Activated CD4-positive, alpha-beta T cell treated with anti-CD3 and anti-CD28 coated beads, Interleukin-2, amount 10 ng/mL, durations not matched to agents 7 days and 5 days (primary cell): ENCODE data around the gene HOMER2. TPM values are rescaled to one million over a fixed set of nuclear protein-coding genes. Genes with fewer than 3 reads are reported as not detected.
"Not testable (repeated sequence)": the region's sequence is repeated elsewhere in the genome, so short reads cannot be mapped to it uniquely, and the experiment has no call there.

Experiments used
- CTCF ChIA-PET: fragments of 350-600 bp; sonication (Branson Sonifier 250); formaldehyde crosslinking; loops from one replicate; lab custom pipeline; 2021; ENCODE audit warnings: antibody characterized with exemption; lab: Charles Lee
- POLR2A ChIA-PET: fragments of 350-600 bp; sonication (Branson Sonifier 250); formaldehyde crosslinking; loops from one replicate; lab custom pipeline; 2021; ENCODE audit warnings: antibody characterized with exemption; lab: Charles Lee
- DNase-seq: peaks from one replicate; pipeline ENCODE4 v3.0.0-alpha.2; 2020
- H3K27ac Mint-ChIP-seq: one replicate; pipeline ENCODE4 v1.8.0; 2021; ENCODE audit warnings: mild to moderate bottlenecking, moderate library complexity, mixed read lengths
- H3K27me3 Mint-ChIP-seq: one replicate; pipeline ENCODE4 v1.8.0; 2021; ENCODE audit warnings: mixed read lengths
- H3K36me3 Mint-ChIP-seq: one replicate; pipeline ENCODE4 v1.8.0; 2021; ENCODE audit warnings: low read depth, mixed read lengths
- H3K4me1 Mint-ChIP-seq: one replicate; pipeline ENCODE4 v1.8.0; 2021; ENCODE audit warnings: mixed read lengths
- H3K4me3 Mint-ChIP-seq: one replicate; pipeline ENCODE4 v1.8.0; 2021; ENCODE audit warnings: mild to moderate bottlenecking, moderate library complexity, mixed read lengths
- H3K9me3 Mint-ChIP-seq: one replicate; pipeline ENCODE4 v1.8.0; 2021; ENCODE audit warnings: mixed read lengths
- total RNA-seq, 2 experiments: library from RNA; stranded (reverse); gene quantifications; one replicate each; pipeline ENCODE4 v1.2.3, GENCODE V29; 2021

Gene HOMER2
- total RNA-seq, 2 experiments from 2014 or later = 7.9 to 10.3 TPM

- CTCF ChIA-PET = interaction anchor here (1.0 kb wide), 1 partner anchor 324 kb away, joined by 3 read pairs; no protein-coding TSS in a partner anchor
Observed at GRCh38 chr15:82901114-82901805, 51.3 kb downstream of the HOMER2 start.

DNA sequence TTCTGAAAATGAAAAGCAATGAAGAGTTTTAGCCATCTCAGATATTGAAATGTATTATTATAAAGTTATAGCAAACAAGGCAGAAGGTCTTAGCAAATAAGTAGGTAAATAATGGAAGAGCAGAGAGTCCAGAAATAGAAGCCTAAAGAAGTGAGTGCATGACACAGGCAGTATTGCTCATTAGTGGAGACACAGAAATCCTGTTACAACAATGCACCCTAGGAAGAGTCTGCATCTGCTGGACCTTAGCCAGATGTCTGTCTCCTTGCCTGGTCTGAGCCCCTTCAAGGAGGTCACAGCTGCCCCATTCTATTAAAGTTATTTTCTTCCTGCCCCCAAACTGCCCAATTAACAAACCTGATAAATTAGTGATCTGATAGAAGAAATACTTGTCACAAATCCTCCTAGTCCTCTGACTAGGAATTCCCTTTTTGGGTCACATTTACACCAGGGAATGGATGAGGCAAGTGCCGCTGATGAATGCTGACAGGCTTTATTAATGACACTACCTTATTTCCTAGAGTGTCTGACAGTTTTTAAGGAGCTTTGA is 51.9 kb downstream of the HOMER2 start:
- no peaks in the 10 kb centered on the region for H3K4me1 Mint-ChIP-seq
- no peaks in the 10 kb centered on the region for H3K9me3 Mint-ChIP-seq
- peaks cover 6% of the 10 kb centered on the region for H3K27me3 Mint-ChIP-seq
- DNase-seq = no peak
- no peaks in the 10 kb centered on the region for H3K36me3 Mint-ChIP-seq
- no peak overlapping the region for H3K4me3 Mint-ChIP-seq
- CTCF ChIA-PET = no interaction called here
- POLR2A ChIA-PET = no interaction called here
- no peak overlapping the region for H3K27ac Mint-ChIP-seq

More at GRCh38 chr15:82901114-82901805, 51.3 kb downstream of the HOMER2 start:
- no peak overlapping the region for H3K4me3 Mint-ChIP-seq
- H3K27ac Mint-ChIP-seq = no peak overlapping the region
- no peaks in the 10 kb centered on the region for H3K36me3 Mint-ChIP-seq
- no peaks in the 10 kb centered on the region for H3K9me3 Mint-ChIP-seq
- DNase-seq = no peak
- POLR2A ChIA-PET = no interaction called here
- H3K27me3 Mint-ChIP-seq = peaks cover 8% of the 10 kb centered on the region
- H3K4me1 Mint-ChIP-seq = no peaks in the 10 kb centered on the region

- no peaks in the 10 kb centered on the region for H3K36me3 Mint-ChIP-seq
- ChIA-PET POLR2A (no interaction called here), CTCF (no interaction called here)
- no peaks in the 10 kb centered on the region for H3K4me1 Mint-ChIP-seq
- no peaks in the 10 kb centered on the region for H3K9me3 Mint-ChIP-seq
- H3K27me3 Mint-ChIP-seq = peaks cover 7% of the 10 kb centered on the region
- H3K4me3 Mint-ChIP-seq = no peak overlapping the region
- H3K27ac Mint-ChIP-seq = no peak overlapping the region
- no peak for DNase-seq
Observed at GRCh38 chr15:82898961-82899360, 53.6 kb downstream of the HOMER2 start.

DNA sequence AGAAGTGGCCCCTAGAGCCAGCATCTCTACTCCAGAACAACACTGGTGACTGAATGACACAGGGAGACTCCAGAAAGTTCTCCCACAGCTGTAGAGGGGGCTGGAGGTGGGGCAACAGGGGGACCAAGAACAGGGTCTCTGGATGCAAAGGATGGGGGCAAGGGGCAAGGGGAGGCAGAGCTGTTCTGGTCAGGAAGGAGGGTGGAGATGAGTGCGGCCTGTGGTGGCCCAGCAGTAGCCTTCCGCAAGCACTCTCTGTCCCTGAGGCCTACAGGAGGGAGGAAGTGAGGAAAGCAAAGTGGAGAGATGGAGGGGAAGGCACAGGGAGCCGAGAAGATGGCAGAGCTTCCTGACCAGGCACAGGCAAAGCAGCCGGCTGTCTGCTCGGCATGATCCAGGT is 56.5 kb downstream of the HOMER2 start:
- POLR2A ChIA-PET = no interaction called here

DNA sequence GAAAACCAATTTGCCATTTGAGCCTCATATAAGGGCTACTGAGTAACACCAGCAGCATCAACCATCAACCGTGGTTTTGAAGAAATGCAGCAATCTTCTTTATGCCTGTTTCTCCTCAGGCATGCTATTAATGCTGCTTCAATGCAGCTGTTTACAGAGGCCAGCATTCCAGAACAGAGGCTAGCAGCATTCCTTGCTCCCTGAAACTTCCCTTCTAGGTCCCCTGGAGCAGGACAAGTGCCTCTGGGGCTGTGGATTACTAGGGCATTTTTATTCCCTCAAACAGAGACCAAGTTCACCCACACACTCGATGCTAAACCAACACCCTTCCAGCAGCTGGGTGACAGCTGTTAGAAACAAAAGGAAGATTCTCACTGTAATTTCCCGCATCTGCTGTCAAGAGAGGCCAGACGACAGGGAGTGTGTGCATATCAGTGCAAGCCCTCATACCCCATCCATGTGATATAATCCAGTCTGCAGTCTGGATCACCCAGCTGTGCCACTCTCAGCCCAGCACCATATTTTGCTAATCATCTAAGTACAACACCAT is 57.5 kb downstream of the HOMER2 start:
- Mint-ChIP-seq H3K27ac (no peak overlapping the region), H3K4me1 (no peaks in the 10 kb centered on the region), H3K27me3 (peaks cover 9% of the 10 kb centered on the region), H3K36me3 (no peaks in the 10 kb centered on the region), H3K4me3 (no peak overlapping the region), H3K9me3 (no peaks in the 10 kb centered on the region)
- POLR2A ChIA-PET = no interaction called here
- no peak for DNase-seq
- CTCF ChIA-PET = interaction anchor here (0.6 kb wide), 1 partner anchor 609 kb away, joined by 3 read pairs; no protein-coding TSS in a partner anchor

More for the DNA sequence above, 56.5 kb downstream of the HOMER2 start:
- Mint-ChIP-seq H3K36me3 (no peaks in the 10 kb centered on the region), H3K9me3 (no peaks in the 10 kb centered on the region), H3K27ac (no peak overlapping the region), H3K27me3 (peaks cover 9% of the 10 kb centered on the region), H3K4me3 (no peak overlapping the region), H3K4me1 (no peaks in the 10 kb centered on the region)
- CTCF ChIA-PET = no interaction called here
- no peak for DNase-seq

DNA sequence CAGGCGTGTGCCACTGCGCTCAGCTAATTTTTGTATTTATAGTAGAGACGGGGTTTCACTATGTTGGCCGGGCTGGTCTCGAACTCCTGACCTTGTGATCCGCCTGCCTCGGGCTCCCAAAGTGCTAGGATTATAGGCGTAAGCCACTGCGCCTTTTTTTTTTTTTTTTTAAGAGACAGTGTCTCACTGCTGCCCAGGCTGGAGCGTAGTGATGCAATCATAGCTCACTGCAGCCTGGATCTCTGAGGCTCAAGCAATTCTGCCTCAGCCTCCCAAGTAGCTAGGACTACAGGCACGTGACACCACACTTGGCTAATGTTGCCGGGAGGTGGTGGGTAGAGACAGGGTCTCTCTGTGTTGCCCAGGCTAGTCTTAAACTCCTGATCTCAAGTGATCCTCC is 59.0 kb downstream of the HOMER2 start:
- H3K27me3 Mint-ChIP-seq, CTCF ChIA-PET, H3K36me3 Mint-ChIP-seq, DNase-seq, H3K27ac Mint-ChIP-seq, H3K4me3 Mint-ChIP-seq, POLR2A ChIA-PET, H3K9me3 Mint-ChIP-seq, H3K4me1 Mint-ChIP-seq: not testable (repeated sequence)

DNA sequence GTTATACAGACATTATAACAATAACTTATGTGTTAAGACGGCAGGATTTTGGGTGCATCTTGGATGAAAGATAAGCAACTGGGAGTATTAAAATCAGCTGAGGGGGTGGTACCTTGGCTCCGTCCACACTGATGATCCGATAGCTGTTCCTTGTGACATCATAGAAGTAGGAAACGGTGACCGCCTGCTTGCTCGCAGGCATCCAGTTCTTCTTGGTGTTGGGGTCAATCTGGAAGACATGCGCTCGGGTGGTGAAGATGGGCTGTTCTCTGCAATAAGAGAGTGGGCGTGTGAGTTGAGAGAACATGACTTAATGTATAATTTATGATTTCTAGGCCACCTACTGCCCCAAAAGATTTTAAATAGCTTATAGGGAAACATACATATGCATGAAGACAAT is 59.9 kb downstream of the HOMER2 start:
- Mint-ChIP-seq H3K36me3 (no peaks in the 10 kb centered on the region), H3K9me3 (no peaks in the 10 kb centered on the region), H3K4me3 (no peak overlapping the region), H3K27me3 (peaks cover 3% of the 10 kb centered on the region), H3K4me1 (no peaks in the 10 kb centered on the region), H3K27ac (no peak overlapping the region)
- ChIA-PET CTCF (no interaction called here), POLR2A (no interaction called here)
- DNase-seq = no peak

GRCh38 chr15:82890995-82891390 is 61.5 kb downstream of the HOMER2 start:
- ChIA-PET POLR2A (interaction anchor here (0.7 kb wide), 1 partner anchor 135 kb away, joined by 3 read pairs; no protein-coding TSS in a partner anchor), CTCF (no interaction called here)
- no peaks in the 10 kb centered on the region for H3K4me1 Mint-ChIP-seq
- H3K27ac Mint-ChIP-seq = no peak overlapping the region
- DNase-seq = no peak
- H3K27me3 Mint-ChIP-seq = peaks cover 3% of the 10 kb centered on the region
- H3K4me3 Mint-ChIP-seq = no peak overlapping the region
- no peaks in the 10 kb centered on the region for H3K9me3 Mint-ChIP-seq
- H3K36me3 Mint-ChIP-seq = no peaks in the 10 kb centered on the region

GRCh38 chr15:82890338-82890994 is 62.1 kb downstream of the HOMER2 start:
- Mint-ChIP-seq H3K4me1 (no peaks in the 10 kb centered on the region), H3K9me3 (no peaks in the 10 kb centered on the region), H3K27ac (no peak overlapping the region), H3K36me3 (no peaks in the 10 kb centered on the region), H3K4me3 (no peak overlapping the region), H3K27me3 (peaks cover 3% of the 10 kb centered on the region)
- no peak for DNase-seq
- POLR2A ChIA-PET = interaction anchor here (0.7 kb wide), 1 partner anchor 135 kb away, joined by 3 read pairs; no protein-coding TSS in a partner anchor
- CTCF ChIA-PET = no interaction called here

- H3K27me3 Mint-ChIP-seq = peaks cover 3% of the 10 kb centered on the region
Observed at GRCh38 chr15:82882273-82882928, 70.1 kb downstream of the HOMER2 start.

GRCh38 chr15:82881747-82882146 is 70.8 kb downstream of the HOMER2 start:
- DNase-seq = no peak
- no peaks in the 10 kb centered on the region for H3K9me3 Mint-ChIP-seq
- CTCF ChIA-PET = no interaction called here

More at GRCh38 chr15:82882273-82882928, 70.1 kb downstream of the HOMER2 start:
- POLR2A ChIA-PET = no interaction called here
- H3K4me3 Mint-ChIP-seq = no peak overlapping the region
- H3K4me1 Mint-ChIP-seq = no peaks in the 10 kb centered on the region
- no peak for DNase-seq
- no peaks in the 10 kb centered on the region for H3K9me3 Mint-ChIP-seq
- CTCF ChIA-PET = no interaction called here
- H3K36me3 Mint-ChIP-seq = no peaks in the 10 kb centered on the region
- no peak overlapping the region for H3K27ac Mint-ChIP-seq

DNA sequence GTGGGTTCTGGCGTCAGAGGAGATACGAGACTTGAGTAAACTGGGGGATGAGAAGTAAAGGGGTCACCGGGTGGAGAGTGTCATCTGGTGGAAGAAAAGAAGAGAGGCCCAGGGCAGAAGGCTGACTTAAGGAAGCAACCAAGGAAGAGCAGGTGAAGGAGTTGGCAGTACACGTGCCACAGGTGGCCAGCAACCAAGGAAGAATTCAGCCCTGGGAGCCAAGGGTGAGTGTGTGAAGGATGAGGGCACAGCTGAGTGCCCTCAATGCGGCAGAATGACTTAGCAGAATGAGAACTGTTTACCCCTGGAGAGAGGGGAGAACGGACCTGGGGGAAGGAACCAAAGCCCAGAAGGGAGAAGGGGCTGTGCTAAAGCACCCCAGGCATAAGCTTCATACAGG is 71.8 kb downstream of the HOMER2 start:
- Mint-ChIP-seq H3K9me3 (no peaks in the 10 kb centered on the region), H3K4me1 (no peaks in the 10 kb centered on the region), H3K27ac (no peak overlapping the region), H3K4me3 (no peak overlapping the region), H3K36me3 (no peaks in the 10 kb centered on the region), H3K27me3 (peaks cover 3% of the 10 kb centered on the region)
- no peak for DNase-seq
- ChIA-PET POLR2A (no interaction called here), CTCF (no interaction called here)

More at GRCh38 chr15:82881747-82882146, 70.8 kb downstream of the HOMER2 start:
- H3K4me1 Mint-ChIP-seq = no peaks in the 10 kb centered on the region
- no peak overlapping the region for H3K4me3 Mint-ChIP-seq
- H3K27me3 Mint-ChIP-seq = peaks cover 3% of the 10 kb centered on the region
- H3K27ac Mint-ChIP-seq = no peak overlapping the region
- no peaks in the 10 kb centered on the region for H3K36me3 Mint-ChIP-seq
- POLR2A ChIA-PET = no interaction called here
